HCEC 1CT (cell line): ENCODE measurements around the gene MAP3K13.
"Not testable (repeated sequence)": the region's sequence is repeated elsewhere in the genome, so short reads cannot be mapped to it uniquely, and the experiment has no call there.

Experiments used
- DNase-seq: peaks from one replicate; pipeline ENCODE4 v3.0.0-alpha.2; 2017

The MAP3K13 gene

DNA sequence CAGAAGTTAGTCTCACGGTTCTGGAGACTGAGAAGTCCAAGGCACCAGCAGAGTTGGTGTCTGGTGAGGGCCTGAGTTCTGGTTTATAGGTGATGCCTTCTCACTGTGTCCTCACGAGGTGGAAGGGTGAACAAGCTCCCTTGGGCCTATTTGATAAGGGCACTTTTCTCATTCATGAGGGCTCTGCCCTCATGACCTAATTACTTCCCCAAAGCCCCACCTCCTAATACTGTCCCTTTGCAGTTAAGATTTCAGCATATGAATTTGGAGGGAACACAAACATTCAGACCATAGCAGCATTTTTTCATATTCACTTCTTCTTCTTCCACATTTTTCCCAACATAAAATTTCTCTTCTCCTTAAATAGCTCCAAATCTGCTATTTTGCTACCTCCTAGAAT lies 94.4 kb downstream of the MAP3K13 start:
- no peak for DNase-seq

DNA sequence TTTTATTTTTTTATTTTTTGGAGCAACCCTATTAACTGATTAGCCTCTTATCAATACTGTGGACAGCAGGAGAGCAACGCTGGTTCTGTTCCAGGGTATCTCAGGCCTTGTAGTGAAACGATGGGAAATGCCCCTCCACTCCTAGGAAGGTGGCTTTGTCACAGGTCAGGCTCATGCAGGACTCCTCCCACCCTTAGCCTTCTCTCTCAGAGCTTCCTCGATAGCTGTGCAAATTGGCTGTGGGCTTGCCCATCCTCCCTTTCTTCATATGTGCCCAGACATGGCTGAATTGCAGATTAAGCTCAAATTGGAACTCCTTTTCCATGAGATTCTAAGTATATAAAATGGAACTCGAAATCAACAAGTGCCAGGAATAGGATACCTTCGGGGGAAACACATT lies 97.4 kb downstream of the MAP3K13 start:
- DNase-seq: no peak

GRCh38 chr3:185460719-185461350 lies 97.9 kb downstream of the MAP3K13 start:
- peak; percentile 4 for DNase-seq

DNA sequence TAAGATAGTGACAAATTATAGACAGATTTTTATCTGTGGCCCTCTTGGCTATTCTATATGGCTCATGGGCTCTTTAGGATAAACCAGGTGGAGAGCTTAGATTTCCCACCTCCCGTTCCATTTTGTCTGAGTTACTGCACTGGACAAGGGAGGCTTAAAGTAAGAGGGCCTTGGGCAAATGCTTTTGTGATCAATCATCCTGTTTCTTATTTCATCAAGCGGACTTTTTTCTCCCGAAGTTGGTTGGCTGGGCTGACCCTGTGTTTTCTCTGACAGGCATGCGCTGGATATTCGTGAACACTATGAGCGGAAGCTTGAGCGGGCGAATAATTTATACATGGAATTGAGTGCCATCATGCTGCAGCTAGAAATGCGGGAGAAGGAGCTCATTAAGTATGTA lies 102.5 kb downstream of the MAP3K13 start:
- no peak for DNase-seq

DNA sequence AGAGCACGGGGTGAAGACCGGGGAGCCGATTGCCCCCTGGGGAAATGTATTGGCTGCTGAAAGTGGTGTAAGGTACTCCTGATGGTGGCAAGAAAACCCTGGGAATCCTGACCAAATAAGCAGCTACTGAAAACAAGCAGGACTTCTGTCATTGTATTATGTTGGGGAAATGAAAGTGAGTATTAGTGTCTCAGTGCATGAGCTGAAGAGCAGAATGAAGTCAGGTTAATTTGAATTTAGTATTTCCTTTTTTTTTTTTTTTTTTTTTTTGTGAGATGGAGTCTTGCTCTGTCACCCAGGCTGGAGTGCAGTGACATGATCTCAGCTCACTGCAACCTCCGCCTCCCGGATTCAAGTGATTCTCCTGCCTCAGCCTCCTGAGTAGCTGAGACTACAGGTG lies 103.2 kb downstream of the MAP3K13 start:
- not testable (repeated sequence) for DNase-seq

DNA sequence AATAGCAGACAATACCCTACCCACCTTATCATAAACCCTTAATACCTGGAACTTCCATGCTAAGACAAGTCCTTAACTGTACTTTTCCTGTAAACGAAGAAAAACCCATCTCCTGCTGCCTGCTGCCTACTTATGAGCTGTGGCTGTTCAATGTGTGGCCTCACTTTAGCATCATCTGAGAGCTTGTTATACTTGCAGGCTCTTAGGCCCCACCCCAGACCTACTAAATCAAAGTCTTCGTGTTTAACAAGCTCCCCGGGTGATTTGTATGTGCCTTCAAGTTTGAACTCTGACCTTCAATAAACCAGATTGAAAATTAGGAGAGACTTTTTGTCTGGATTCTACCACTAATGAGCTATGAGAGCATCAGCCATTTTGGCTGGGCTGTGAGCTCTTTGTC lies 106.6 kb downstream of the MAP3K13 start:
- DNase-seq: no peak

- no peak for DNase-seq
Measured at GRCh38 chr3:185470323-185470722, 107.4 kb downstream of the MAP3K13 start.

- DNase-seq: peak; percentile 62
Measured at GRCh38 chr3:185473290-185473815, 110.4 kb downstream of the MAP3K13 start.

DNA sequence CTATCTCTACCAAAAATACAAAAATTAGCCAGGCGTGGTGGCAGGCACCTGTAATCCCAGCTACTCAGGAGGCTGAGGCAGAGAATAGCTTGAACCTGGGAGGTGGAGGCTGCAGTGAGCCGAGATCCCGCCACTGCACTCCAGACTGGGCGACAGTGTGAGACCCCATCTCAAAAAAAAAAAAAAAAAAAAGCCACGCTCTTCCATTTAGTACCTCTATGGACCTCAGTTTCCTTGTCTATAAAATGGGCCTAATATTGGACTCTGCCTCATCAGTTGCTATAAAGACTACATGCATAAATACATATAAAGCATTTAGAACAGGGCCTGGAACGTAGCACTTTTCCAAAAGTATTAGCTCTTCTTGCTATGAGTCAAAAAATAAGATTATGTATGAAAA lies 112.0 kb downstream of the MAP3K13 start:
- not testable (repeated sequence) for DNase-seq

GRCh38 chr3:185477316-185477715 lies 114.4 kb downstream of the MAP3K13 start:
- DNase-seq: no peak

- no peak for DNase-seq
Measured at GRCh38 chr3:185479373-185479945, 116.5 kb downstream of the MAP3K13 start.

DNA sequence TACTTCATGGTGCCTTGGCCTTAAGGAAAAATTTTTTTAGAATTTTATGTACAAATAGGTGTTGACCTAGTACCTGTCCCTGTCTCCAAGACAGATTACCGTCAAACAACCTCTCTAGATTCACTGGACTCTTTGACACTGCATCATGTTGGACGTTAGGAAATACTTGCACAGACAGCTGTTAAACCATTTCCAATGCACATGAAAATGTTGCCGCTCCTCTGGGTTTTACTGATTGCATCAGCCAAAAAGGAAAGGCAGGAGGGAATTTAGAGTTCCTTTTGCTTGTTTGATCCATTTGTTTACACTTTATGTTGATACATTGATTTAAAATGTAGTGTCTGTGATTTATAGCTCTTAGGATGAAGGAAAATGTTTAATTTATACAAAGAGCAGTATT lies 121.4 kb downstream of the MAP3K13 start:
- no peak for DNase-seq

GRCh38 chr3:185486394-185486793 lies 123.5 kb downstream of the MAP3K13 start:
- no peak for DNase-seq

DNA sequence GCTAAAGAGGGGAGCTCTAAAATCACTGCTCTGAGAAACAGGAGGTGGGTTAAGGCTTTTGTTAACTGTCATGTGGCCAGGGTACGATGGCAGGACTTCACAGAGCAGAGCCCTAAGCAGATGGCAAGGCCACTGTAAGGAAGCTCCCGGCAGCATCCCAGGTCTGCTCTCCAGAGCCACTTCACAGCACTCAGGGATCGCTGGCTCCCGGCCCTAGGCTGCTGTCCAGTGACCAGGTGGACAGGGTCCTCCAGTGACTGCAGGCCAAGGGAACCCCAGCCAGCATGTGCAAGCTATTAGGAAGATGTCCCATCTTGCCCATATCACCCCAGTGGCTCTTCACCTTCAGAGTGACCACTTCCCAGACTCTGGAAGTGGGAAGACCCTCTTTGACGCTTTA lies 125.5 kb downstream of the MAP3K13 start:
- no peak for DNase-seq

GRCh38 chr3:185489462-185489861 lies 126.5 kb downstream of the MAP3K13 start:
- DNase-seq: no peak

DNA sequence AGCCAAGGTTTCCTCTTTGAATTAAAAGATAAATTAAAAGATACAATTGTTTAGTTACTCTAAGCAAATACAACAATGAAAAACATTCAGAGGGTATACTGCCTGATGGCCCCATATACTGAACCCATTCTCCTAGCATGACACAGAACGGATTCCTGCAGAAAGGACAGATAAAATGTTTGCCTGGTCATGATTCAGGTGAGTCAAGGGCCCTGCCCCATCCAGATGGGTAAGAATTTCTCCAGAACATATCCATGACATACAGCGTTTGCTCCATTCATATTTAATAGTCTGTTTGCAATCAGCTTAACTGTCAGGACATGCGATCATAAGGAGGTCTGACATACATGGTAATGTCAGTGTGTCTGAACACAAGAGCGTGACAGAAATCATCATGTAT lies 127.3 kb downstream of the MAP3K13 start:
- no peak for DNase-seq

DNA sequence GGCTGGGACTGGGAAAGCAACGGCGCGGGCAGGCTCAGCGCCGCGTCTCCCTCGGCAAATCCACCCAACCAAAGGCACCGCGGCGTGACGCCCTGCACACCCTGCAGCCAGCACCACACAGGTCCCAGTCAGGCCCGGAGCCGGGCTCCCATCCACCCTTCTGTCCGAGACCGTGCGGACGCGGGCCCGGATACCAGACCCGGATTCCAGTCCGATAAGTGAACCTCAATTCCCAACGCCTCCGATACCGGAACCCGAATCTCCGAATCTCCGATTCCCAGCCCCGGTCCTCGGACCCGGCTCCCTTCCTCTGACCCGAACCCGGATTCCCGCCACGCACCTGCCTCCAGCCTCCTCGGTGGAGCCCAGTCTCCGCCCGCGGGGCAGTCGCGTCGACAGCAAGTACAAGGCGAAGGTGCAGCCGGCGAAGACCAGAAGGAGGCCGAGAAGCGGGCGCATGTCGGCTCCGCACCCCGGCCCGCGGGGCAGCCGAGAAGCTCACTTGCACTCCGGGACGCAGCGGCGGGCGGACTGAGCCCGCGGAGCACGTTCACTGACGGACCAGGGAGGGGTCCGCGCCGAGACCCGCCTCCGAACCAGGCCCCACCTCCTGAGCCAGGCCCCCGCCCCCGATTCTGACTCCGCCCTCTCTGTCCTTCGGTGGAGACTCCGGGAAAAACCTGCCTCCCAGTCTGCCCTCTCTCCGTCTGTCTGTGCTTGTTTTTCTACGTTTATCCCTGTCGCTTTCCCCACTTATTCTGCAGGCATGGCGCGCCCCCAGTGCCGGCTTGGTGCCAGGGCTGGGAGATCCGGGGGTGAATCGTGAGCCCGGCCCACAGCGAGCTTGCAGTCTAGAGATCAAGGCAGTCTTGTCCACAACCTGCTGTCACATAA lies 135.8 kb downstream of the MAP3K13 start, which contains the start of gene TMEM41A:
TSS of gene TMEM41A (minus strand) at position 533 of the 894 bp plus-strand sequence. CDS start at position 459, 74 bp downstream.
- peak; percentile 93 for DNase-seq

GRCh38 chr3:185502987-185503386 lies 140.1 kb downstream of the MAP3K13 start:
- no peak for DNase-seq

GRCh38 chr3:185503521-185503920 lies 140.6 kb downstream of the MAP3K13 start:
- DNase-seq: no peak

- DNase-seq: no peak
Measured at GRCh38 chr3:185504636-185505035, 141.7 kb downstream of the MAP3K13 start.

DNA sequence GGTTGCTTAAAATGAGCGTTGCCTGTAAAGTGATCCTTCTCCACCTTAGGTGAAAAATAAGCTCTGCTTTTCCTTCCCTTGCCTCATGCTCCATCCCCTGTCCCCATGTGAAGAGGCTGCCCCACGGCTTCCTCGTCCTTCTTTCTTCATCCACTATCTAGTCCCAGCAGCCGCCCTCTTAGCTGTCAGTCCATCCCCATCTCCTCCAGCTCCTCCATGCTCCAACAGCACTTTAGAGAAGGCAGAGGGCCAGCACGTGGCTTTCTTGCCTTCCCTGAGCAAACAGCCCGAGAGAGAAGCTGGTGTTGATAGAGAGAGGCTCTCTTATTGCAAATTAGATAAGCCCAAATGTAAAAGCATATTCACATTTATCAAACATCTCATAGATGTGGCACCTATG lies 144.9 kb downstream of the MAP3K13 start:
- DNase-seq: no peak

DNA sequence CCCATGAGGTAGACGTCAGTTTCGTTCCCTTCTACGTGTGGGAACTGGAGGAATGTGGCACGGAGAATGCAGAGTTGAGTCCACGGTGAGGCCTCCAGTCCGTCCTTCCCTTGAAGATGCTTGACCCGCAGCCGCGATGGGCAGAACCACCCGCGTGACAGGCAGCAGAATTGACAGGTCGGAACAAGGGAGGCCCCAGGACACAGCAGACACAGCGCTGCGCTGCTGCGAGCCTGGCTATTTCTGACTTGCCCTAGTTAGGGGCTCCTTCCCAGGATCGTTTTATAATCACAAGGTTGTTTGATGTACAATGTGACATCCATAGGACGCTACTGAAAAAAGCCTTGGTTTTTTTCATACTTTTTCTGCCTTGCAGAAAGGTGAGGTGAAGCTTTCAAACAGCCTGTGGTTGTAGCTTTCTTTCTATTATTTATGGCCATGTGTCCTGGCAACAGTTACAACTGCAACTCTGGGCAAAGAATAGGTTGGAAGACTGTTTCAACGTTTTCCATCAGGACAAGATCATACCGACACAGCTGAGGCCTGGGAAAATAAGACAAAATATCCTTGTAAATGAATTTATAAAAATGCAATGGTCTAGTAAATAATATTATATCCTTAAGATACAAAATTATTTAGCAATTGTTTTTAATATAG lies 145.5 kb downstream of the MAP3K13 start:
- DNase-seq: no peak

DNA sequence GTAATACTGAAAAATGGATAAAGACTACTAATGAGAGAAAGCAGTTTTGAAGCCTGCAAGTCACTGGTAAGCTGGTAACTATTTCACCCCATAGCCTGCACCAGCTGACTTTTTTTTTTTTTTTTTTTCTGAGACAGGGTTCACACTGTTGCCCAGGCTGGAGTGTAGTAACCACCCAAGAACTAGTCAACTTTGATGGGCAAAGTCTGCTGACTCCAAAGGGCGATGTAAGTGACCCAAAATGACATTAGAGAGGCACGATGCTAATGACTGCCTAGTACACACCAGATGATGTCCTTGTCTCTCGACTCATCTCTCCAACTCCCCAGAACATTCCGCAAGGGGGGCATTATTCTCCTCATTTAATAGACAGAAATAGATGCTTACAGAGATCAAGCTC lies 148.8 kb downstream of the MAP3K13 start:
- DNase-seq: no peak
